CD4-positive, alpha-beta T cell (primary cell): Measurements from ENCODE around the gene TAS1R3. TPM values are rescaled to one million over a fixed set of nuclear protein-coding genes. Genes with fewer than 3 reads are reported as not detected.

Source experiments
- ATAC-seq: fragments of 200-7000 bp; cut with Tn5 transposase; one replicate; pipeline ENCODE4 v1.10.0; 2022; ENCODE audit warnings: mild to moderate bottlenecking; ENCODE audit not compliant: poor library complexity
- CTCF ChIA-PET: fragments of 350-600 bp; sonication (Branson Sonifier 250); formaldehyde crosslinking; loops from one replicate; lab custom pipeline; 2021; ENCODE audit warnings: antibody characterized with exemption, inconsistent platforms; lab: Charles Lee
- POLR2A ChIA-PET: fragments of 350-600 bp; sonication (Branson Sonifier 250); formaldehyde crosslinking; loops from one replicate; lab custom pipeline; 2021; ENCODE audit warnings: antibody characterized with exemption, inconsistent platforms; lab: Charles Lee
- DNase-seq, 14 experiments: peaks; one replicate each; pipeline ENCODE4 v3.0.0-alpha.2; 2013 to 2020; ENCODE audit warnings: mixed read lengths in 2 of 14
- H3K27ac ChIP-seq, 2 donors: one replicate each; pipeline versions ENCODE4 v1.5.1 to v1.7.0; 2013; ENCODE audit warnings: low read length in 2 of 2, low read depth in 1 of 2, mild to moderate bottlenecking in 1 of 2
- H3K27me3 ChIP-seq, 2 experiments: 1 replicate in 1 of 2; 2 replicates in 1 of 2; pipeline versions ENCODE4 v1.6.1 to v1.7.0; 2013; ENCODE audit warnings: low read length in 2 of 2, control low read depth in 1 of 2, mild to moderate bottlenecking in 1 of 2, moderate library complexity in 1 of 2; ENCODE audit not compliant: insufficient read depth in 2 of 2, control insufficient read depth in 1 of 2
- H3K36me3 ChIP-seq: one replicate; pipeline ENCODE4 v1.6.1; 2013; ENCODE audit warnings: low read length, control low read depth; ENCODE audit not compliant: insufficient read depth
- H3K4me1 ChIP-seq: one replicate; pipeline ENCODE4 v1.6.1; 2013; ENCODE audit warnings: low read length, control low read depth; ENCODE audit not compliant: insufficient read depth
- H3K4me3 ChIP-seq: one replicate; pipeline ENCODE4 v1.5.1; 2013; ENCODE audit warnings: mild to moderate bottlenecking, low read length, moderate library complexity
- H3K9me3 ChIP-seq, 2 experiments: 1 replicate in 1 of 2; 2 replicates in 1 of 2; pipeline versions ENCODE4 v1.6.1 to v1.7.0; 2013; ENCODE audit warnings: low read length in 2 of 2, mild to moderate bottlenecking in 2 of 2, control low read depth in 1 of 2, moderate library complexity in 1 of 2; ENCODE audit not compliant: control insufficient read depth in 1 of 2, insufficient read depth in 1 of 2
- H3K27ac Mint-ChIP-seq: one replicate; pipeline ENCODE4 v1.8.0; 2020; ENCODE audit warnings: mixed read lengths
- H3K27me3 Mint-ChIP-seq: one replicate; pipeline ENCODE4 v1.8.0; 2021; ENCODE audit warnings: mixed read lengths
- H3K36me3 Mint-ChIP-seq: one replicate; pipeline ENCODE4 v1.8.0; 2021; ENCODE audit warnings: low read depth, mixed read lengths
- H3K4me1 Mint-ChIP-seq: one replicate; pipeline ENCODE4 v1.8.0; 2021; ENCODE audit warnings: low read depth, mixed read lengths
- H3K4me3 Mint-ChIP-seq: one replicate; pipeline ENCODE4 v1.8.0; 2020; ENCODE audit warnings: mild to moderate bottlenecking, mixed read lengths
- H3K9me3 Mint-ChIP-seq: one replicate; pipeline ENCODE4 v1.8.0; 2020; ENCODE audit warnings: mixed read lengths
- intact Hi-C, 2 experiments: fragments of 100-400 bp; cut with DNase I in 1 of 2; cut with micrococcal nuclease in 1 of 2; formaldehyde crosslinking; loops; one replicate each; pipeline versions ENCODE4 v1.15.1 to v1.9.0; 2023 to 2025; cut with DNase I, micrococcal nuclease
- total RNA-seq, 174 experiments: library from RNA in 2 of 174; stranded (reverse) in 2 of 174; gene quantifications; one replicate each; pipeline ENCODE4 v1.2.3 and lab custom pipeline; 2021 to 2026
- TF ChIP-seq, protein P1 (sequence below): fragments of 200-600 bp; IDR thresholded peaks from one replicate; pipeline ENCODE4 v1.8.0; 2022; ENCODE audit warnings: antibody characterized with exemption, mild to moderate bottlenecking

The TAS1R3 gene
- total RNA-seq, 2 experiments from 2014 or later: 3.3 to 3.4 TPM

DNA sequence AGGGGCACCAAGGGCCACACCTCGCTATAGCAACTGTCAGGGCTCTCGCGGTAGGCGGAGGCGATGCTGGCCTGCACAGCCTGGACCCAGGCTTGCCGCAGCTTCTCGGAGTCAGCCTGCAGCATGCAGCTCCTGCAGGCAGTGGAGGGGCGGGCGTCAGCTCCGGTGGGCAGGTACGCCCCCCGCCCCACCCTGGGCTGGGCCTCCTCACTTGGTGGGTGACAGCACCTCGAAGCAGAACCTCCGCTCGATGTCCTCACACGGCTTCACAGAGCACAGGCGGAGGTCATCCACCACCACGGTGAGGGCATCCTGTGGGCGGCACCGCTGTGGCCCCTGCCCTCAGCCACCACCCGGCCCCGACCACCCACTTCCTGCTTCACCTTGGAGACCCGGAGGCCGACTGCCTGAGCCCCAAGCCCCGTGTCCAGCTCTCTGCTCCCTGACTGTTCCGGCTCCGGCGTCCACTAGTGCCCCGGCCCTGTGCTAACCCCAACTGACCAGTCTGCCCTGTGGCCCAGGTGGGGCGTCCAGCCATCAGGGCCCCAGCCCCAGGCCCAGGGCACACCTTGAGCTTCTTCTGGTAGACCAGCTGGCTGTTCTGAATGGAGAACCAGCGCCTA lies 33.2 kb upstream of the TAS1R3 start:
- intact Hi-C loops: no loop called here
- TF ChIP-seq, protein P1, sequence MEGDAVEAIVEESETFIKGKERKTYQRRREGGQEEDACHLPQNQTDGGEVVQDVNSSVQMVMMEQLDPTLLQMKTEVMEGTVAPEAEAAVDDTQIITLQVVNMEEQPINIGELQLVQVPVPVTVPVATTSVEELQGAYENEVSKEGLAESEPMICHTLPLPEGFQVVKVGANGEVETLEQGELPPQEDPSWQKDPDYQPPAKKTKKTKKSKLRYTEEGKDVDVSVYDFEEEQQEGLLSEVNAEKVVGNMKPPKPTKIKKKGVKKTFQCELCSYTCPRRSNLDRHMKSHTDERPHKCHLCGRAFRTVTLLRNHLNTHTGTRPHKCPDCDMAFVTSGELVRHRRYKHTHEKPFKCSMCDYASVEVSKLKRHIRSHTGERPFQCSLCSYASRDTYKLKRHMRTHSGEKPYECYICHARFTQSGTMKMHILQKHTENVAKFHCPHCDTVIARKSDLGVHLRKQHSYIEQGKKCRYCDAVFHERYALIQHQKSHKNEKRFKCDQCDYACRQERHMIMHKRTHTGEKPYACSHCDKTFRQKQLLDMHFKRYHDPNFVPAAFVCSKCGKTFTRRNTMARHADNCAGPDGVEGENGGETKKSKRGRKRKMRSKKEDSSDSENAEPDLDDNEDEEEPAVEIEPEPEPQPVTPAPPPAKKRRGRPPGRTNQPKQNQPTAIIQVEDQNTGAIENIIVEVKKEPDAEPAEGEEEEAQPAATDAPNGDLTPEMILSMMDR: no peak
- Mint-ChIP-seq H3K27ac (no peak overlapping the region), H3K4me3 (no peak overlapping the region), H3K9me3 (no peaks in the 10 kb centered on the region), H3K36me3 (no peaks in the 10 kb centered on the region), H3K27me3 (no peaks in the 10 kb centered on the region), H3K4me1 (no peaks in the 10 kb centered on the region)
- DNase-seq (no peak), ATAC-seq (no peak)
- Histone ChIP-seq H3K9me3 (no peaks in the 10 kb centered on the region), H3K27ac (no peak overlapping the region), H3K27me3 (no peaks in the 10 kb centered on the region), H3K4me1 (no peaks in the 10 kb centered on the region), H3K36me3 (no peaks in the 10 kb centered on the region), H3K4me3 (no peak overlapping the region)
- CTCF ChIA-PET: no interaction called here
- POLR2A ChIA-PET: no interaction called here

DNA sequence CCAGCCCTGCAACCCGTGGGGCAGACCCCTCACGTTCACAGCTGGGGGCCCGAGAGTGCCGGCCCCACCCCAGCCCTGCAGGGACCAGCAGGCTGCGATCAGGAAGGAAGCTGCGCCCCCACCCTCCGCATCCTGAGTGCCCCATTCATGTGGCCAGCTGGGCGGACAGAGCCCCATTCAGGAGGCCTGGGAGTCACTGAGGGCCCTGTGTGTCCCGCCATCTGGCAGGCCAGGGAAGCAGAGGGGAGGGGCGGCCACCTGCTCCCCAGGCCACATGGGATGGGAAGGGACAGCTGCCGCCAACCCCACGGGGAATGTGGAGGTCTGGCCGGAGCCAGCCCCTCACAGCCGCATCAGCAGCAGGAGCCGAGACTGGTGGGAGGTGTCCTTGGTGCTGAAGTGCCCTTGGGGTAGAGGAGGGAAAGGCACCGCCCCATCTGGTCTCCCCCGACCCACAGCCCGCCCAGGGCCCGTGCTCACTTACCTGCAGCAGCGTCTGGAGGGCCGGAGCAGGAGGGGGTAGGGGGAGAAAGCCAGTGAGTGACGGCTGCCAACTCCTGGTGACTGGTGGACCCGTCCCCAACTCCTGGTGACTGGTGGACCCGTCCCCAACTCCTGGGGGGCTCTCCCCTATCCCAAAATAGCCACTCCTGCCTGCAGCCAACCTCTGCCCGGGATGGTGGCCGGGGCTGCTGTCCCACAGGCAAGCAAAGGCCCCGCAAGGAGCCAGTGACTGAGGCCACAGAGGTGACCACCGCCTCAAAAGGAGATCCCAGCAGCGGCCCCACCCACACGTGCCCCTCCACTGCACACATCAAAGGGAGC lies 32.0 kb upstream of the TAS1R3 start:
- H3K27me3 Mint-ChIP-seq: no peaks in the 10 kb centered on the region
- Histone ChIP-seq H3K27me3 (no peaks in the 10 kb centered on the region), H3K4me1 (no peaks in the 10 kb centered on the region), H3K27ac (no peak overlapping the region), H3K9me3 (no peaks in the 10 kb centered on the region), H3K36me3 (no peaks in the 10 kb centered on the region), H3K4me3 (no peak overlapping the region)
- no peaks in the 10 kb centered on the region for H3K36me3 Mint-ChIP-seq
- H3K4me3 Mint-ChIP-seq: no peak overlapping the region
- TF ChIP-seq, protein P1: no peak
- ChIA-PET POLR2A (no interaction called here), CTCF (no interaction called here)
- no peak for DNase-seq
- no peaks in the 10 kb centered on the region for H3K9me3 Mint-ChIP-seq
- intact Hi-C loops: no loop called here
- ATAC-seq: no peak
- no peaks in the 10 kb centered on the region for H3K4me1 Mint-ChIP-seq
- H3K27ac Mint-ChIP-seq: no peak overlapping the region

DNA sequence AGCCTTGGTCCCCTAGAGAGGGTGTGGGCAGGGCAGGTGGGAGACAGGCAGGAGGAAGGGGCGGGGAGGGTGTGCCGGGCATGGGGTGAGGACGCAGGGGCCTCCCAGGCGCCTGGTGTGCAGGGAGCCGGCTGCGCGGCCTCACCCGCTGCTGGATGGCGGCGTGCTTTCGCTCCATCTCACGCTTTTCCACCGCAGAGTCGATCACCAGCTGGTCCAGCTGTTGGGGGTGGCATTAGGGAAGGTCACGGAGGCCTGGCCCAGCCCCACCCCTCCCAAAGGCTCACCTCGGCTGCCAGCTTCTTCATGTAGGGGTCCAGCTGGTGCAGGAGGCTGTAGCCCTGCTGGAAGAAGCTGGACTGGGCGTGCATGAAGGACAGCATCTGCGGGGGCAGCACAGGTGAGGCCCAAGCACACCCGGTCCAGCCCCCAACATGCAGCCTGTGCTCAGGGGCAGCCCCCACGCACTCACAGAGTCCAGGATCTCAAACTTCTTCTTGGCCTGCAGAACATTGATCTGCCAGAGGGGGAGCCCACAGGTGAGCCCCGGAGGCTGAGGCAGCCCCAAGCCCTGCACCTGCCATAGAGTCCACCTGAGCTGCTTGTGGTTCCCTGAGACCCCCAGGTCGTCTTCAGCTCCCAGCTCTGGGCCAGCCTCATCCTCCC lies 31.3 kb upstream of the TAS1R3 start:
- H3K4me1 Mint-ChIP-seq: no peaks in the 10 kb centered on the region
- H3K27me3 Mint-ChIP-seq: no peaks in the 10 kb centered on the region
- CTCF ChIA-PET: no interaction called here

More for the DNA sequence above, 31.3 kb upstream of the TAS1R3 start:
- no peaks in the 10 kb centered on the region for H3K9me3 Mint-ChIP-seq
- no peaks in the 10 kb centered on the region for H3K36me3 ChIP-seq
- intact Hi-C loops: loop anchor here (10.0 kb wide), 2 partner anchors 75 to 265 kb away; partner anchors contain the start of gene AURKAIP1 (in 1 of the 2)
- no peak overlapping the region for H3K4me3 Mint-ChIP-seq
- H3K27me3 ChIP-seq: no peaks in the 10 kb centered on the region
- DNase-seq (peak in 4 of 14 experiments; percentile 16 to 59 (median 34)), ATAC-seq (peak; percentile 75)
- H3K9me3 ChIP-seq: no peaks in the 10 kb centered on the region
- H3K4me1 ChIP-seq: peaks cover 6% of the 10 kb centered on the region
- POLR2A ChIA-PET: no interaction called here
- no peak overlapping the region for H3K27ac Mint-ChIP-seq
- TF ChIP-seq, protein P1: peak; percentile 53
- no peaks in the 10 kb centered on the region for H3K36me3 Mint-ChIP-seq
- H3K27ac ChIP-seq: no peak overlapping the region
- no peak overlapping the region for H3K4me3 ChIP-seq
